Left colon (tissue), 2 donors: ENCODE results near the gene WDHD1. TPM values are rescaled to one million over a fixed set of nuclear protein-coding genes. Genes with fewer than 3 reads are reported as not detected.
"Not testable (repeated sequence)": the region's sequence is repeated elsewhere in the genome, so short reads cannot be mapped to it uniquely, and the experiment has no call there.

Source experiments
- ATAC-seq: fragments of 200-7000 bp; cut with Tn5 transposase; one replicate; pipeline ENCODE4 v1.9.1; 2020; ENCODE audit warnings: mild to moderate bottlenecking, moderate library complexity
- DNase-seq, 2 donors: peaks; one replicate each; pipeline ENCODE4 v3.0.0-alpha.2; 2020
- intact Hi-C, 2 donors: fragments of 100-400 bp; cut with DNase I in 1 of 2; cut with micrococcal nuclease in 1 of 2; formaldehyde crosslinking; loops; one replicate each; pipeline versions ENCODE4 v1.11.2 to v1.14.0; 2022; cut with DNase I, micrococcal nuclease
- total RNA-seq, 2 donors: library from RNA; stranded (reverse); fragmentation: NEBNext Ultra II Directional; extraction: Animal tissue kit (Norgen Biotek cat#: 25700); gene quantifications; one replicate each; pipeline ENCODE4 v1.2.1, GENCODE V29; 2021
- donor health status: DM: no; HTN: no; CAD: no.
- donor health status: DM: yes; HTN: yes; CAD: no.

The WDHD1 gene
- total RNA-seq, 2 donors from 2014 or later, result 2.8 to 4.1 TPM

DNA sequence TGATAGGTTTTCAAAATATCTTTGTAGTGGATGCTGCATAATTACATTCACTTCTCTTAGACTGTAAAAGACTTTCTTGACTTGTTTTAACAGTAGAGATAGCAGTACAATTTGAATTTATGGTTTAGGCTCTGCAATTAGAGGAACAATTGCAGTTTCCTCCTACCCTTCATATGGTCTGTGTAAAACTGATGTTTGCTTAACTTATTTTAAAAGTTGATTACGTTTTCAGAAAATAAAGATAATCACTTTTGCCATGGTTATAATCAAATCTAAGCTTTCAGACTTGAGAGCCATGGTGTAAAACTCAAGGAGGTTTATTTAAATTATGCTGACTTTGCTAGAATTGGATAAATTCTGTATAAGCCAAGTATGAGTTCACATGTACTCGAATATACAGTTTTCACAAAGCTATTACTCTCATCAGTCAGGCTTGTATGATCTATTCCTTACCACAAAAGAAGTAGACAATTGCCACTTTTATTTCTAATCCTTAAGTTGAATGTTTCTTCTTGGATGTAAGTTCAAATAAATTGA is 22.1 kb upstream of the WDHD1 start:
- intact Hi-C loops, result no loop called here
- no peak for ATAC-seq
- no peak for DNase-seq

- DNase-seq (no peak), ATAC-seq (no peak)
- intact Hi-C loops, result no loop called here
Measured at GRCh38 chr14:55047301-55048053, 20.6 kb upstream of the WDHD1 start.

DNA sequence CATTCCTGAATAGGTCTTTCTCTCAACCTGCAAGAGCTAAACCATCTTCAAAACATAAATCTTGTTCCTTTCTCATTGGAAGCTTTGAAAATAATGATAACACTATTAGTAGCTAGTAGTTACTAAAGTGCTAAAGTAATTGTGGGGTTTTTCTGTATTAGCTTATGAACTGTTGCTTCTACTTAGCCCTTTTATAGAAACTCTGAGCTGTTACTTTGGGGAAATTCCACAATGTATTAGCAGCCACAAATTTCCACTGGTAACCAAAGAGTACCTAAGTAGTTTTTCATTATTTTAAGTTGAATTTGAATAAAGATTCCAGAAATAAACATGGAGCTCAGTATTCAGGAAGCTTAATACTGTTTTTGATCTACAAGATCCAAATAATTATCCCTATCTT is 18.2 kb upstream of the WDHD1 start:
- intact Hi-C loops, result no loop called here
- DNase-seq, result no peak
- ATAC-seq, result no peak

- ATAC-seq (no peak), DNase-seq (no peak)
- intact Hi-C loops, result no loop called here
Measured at GRCh38 chr14:55043528-55043927, 16.6 kb upstream of the WDHD1 start.

DNA sequence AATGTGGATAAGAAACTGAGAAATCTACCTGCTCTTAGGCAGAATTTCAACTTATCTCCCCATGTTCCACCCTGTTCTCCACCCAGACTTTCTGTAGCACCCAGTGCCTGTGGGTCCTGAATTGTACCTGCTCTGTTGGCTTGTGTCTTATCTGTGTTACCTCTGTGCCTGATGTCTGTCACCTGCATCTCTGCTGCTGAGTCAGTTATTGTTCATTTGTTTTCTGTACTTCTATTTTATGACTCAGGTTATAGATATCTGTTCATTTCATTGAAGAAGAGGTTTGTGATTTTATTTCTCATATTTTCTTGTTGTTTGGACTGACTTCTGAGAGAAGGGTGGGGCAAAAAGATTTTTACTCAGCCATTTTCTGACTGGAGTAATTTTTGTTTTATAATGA is 11.8 kb upstream of the WDHD1 start:
- ATAC-seq (no peak), DNase-seq (no peak)
- intact Hi-C loops, result no loop called here

GRCh38 chr14:55037995-55038394 is 11.1 kb upstream of the WDHD1 start:
- DNase-seq, ATAC-seq, intact Hi-C loops: not testable (repeated sequence)

- DNase-seq (no peak), ATAC-seq (no peak)
- intact Hi-C loops, result no loop called here
Measured at GRCh38 chr14:55031190-55031589, 4.3 kb upstream of the WDHD1 start.

GRCh38 chr14:55028476-55028875 is 1.6 kb upstream of the WDHD1 start:
- ATAC-seq (no peak), DNase-seq (no peak)
- intact Hi-C loops, result no loop called here

GRCh38 chr14:55028066-55028465 is 1.2 kb upstream of the WDHD1 start:
- ATAC-seq, result no peak
- no peak for DNase-seq
- intact Hi-C loops, result no loop called here

DNA sequence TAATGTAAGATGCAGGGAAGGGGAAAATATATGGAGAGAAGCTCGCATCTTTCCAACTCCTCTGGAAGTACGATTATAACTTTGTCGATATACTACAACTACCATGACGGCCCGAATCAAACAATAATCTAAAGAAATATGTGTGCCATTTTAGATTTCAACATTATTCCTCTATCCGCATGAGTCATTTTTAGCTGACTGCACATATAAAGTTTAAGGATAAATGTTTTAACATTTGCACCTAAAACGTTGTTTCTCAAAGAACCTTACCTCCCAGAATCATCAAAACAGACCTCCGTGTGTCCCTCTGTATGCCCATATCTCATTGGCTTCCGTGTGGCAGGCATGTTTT is 482 bp downstream of the WDHD1 start:
- ATAC-seq (no peak), DNase-seq (no peak)
- intact Hi-C loops, result no loop called here

GRCh38 chr14:55025948-55026347 is 951 bp downstream of the WDHD1 start:
- intact Hi-C loops, result no loop called here
- ATAC-seq, result no peak
- no peak for DNase-seq

- intact Hi-C loops, ATAC-seq, DNase-seq: not testable (repeated sequence)
Measured at GRCh38 chr14:55024365-55024764, 2.5 kb downstream of the WDHD1 start.

DNA sequence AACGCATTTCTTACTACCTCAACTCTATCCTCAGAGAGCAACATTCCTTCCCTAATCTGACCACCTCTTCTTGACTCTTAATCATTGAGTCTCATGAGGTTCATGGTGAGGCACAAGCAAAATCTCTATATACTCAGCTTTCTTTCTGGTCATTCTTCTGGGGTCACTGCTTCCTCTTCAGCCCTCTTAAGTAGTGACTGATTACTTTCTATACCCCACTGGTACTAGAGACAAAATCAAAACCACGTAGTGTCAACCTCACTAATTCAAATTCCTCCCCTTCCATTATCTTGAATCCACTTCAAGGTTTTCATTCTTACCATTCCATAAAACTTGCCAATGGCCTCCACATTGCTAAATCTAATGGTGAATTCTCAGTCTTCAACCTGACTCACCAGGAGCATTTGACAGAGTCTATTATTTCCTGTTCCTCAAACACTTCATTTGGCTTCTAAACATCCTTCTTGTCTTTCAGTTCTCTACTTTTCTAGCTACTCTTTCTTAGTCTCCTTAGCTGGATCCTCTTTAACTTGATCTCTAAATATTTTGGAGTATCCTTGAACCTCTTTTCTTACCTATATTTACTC is 6.8 kb downstream of the WDHD1 start:
- intact Hi-C loops, result no loop called here
- no peak for DNase-seq
- ATAC-seq, result no peak

DNA sequence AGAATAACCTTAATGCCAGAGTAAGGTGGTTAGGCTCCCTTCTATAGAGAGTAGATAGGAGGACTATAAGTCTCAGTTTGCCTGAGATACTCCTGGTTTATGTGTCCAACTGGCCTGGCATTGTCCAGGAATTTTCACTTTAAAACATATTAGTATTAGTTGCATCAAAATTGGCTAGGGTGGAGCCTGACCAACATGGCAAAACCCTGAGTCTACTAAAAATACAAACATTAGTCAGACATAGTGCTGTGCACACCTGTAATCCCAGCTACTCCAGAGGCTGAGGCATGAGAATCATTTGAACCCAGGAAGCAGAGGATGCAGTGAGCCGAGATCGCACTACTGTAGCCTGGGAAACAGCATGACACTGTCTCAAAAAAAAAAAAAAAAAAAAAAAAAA is 11.9 kb downstream of the WDHD1 start:
- ATAC-seq (no peak), DNase-seq (no peak)
- intact Hi-C loops, result no loop called here

DNA sequence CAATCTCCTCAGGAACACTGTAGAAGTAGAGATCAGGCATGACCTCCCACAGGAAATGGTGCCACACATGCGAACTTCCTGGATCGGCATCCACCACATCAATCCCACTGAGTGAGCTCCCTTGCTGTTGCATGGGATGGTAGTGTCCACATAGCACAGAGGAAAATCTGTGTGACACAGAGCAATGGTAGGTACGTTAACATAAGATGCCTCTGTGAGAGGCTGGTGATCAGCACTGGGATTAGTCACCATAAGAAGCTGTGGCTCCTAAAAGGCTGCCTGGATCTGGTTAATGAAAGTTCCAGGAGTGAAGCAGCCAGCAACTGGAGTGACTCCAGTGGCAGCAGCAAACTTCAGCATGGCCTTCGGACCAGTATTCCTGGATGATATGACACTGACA is 21.8 kb downstream of the WDHD1 start:
- intact Hi-C loops, result no loop called here
- ATAC-seq (no peak), DNase-seq (no peak)

GRCh38 chr14:55000381-55000780 is 26.5 kb downstream of the WDHD1 start:
- no peak for ATAC-seq
- intact Hi-C loops, result no loop called here
- DNase-seq, result no peak

DNA sequence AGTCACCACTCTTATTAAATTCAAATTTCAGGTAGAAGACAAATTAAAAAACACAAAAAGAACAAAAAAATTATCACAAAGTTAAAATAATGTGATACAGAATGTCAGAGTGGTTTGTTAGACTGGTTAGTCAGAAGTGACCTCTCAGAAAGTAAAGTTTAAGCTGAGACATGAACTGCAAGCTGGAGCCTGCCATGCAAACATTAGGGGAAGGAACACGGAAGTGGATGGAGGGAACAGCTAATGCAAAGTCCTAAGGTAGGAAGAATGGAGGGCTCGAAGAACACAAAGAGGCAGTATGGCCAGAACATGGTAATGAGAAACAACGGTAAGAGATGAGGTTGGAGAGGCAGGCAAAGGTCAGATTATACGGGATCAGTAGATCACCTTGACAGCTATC is 41.7 kb downstream of the WDHD1 start:
- DNase-seq (no peak), ATAC-seq (no peak)
- intact Hi-C loops, result no loop called here

GRCh38 chr14:54981698-54982097 is 45.2 kb downstream of the WDHD1 start:
- intact Hi-C loops, result no loop called here
- ATAC-seq (no peak), DNase-seq (no peak)

DNA sequence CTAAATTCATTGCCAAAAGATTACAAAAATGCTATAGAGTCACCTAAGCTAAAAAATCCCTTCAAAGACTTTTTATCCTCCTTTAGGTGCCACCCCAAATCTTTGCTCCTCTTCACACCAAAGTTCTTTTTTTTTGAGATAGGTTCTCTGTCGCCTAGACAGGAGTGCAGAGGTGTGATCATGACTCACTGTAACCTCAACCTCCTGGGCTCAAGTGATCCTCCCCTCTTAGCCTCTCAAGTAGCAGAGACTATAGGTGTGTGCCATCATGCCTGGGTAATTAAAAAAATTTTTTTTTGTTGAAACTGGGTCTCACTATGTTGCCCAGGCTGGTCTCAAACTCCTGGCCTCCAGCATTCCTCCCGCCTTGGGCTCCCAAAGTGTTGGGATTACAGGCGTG is 47.9 kb downstream of the WDHD1 start:
- no peak for DNase-seq
- ATAC-seq, result no peak
- intact Hi-C loops, result no loop called here

DNA sequence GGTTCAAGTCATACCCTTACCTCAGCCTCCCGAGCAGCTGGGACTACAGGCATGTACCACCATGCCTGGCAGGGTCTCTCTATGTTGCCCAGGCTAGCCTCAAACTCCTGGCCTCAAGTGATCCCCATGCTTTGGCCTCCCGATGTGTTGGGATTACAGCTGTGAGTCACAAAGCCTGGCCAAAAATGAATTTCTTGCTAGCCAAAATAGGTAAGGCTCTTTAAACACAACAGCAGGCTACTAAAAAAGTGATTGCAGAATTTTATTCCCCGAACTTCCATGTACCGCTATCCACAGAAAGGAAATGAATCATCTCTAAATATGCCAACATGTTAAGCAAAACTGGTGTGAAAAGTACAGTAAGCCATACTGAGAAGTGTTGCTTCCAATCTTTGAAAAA is 50.6 kb downstream of the WDHD1 start:
- DNase-seq (no peak), ATAC-seq (no peak)
- intact Hi-C loops, result no loop called here

DNA sequence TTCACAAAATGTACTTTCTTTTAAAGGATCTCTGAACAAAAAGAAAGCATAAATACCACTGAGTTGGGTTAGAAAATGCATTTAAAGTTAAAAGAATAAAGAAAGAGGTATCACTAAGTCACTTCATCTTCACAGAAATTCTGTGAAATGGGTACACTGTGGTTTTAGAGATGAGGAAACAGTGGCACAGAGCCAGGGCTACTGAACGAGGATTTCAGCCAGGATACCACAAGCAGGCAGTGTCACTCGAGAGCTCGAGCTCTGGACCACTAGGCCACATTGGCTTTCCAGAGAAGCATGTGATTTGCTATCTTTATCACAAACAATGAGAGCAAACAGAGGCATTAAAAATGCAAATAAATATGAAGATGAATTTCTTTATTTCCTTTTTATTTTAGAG is 51.0 kb downstream of the WDHD1 start:
- ATAC-seq, result no peak
- DNase-seq, result no peak
- intact Hi-C loops, result no loop called here
